Measurements from ENCODE around the gene TSEN34.

DNA sequence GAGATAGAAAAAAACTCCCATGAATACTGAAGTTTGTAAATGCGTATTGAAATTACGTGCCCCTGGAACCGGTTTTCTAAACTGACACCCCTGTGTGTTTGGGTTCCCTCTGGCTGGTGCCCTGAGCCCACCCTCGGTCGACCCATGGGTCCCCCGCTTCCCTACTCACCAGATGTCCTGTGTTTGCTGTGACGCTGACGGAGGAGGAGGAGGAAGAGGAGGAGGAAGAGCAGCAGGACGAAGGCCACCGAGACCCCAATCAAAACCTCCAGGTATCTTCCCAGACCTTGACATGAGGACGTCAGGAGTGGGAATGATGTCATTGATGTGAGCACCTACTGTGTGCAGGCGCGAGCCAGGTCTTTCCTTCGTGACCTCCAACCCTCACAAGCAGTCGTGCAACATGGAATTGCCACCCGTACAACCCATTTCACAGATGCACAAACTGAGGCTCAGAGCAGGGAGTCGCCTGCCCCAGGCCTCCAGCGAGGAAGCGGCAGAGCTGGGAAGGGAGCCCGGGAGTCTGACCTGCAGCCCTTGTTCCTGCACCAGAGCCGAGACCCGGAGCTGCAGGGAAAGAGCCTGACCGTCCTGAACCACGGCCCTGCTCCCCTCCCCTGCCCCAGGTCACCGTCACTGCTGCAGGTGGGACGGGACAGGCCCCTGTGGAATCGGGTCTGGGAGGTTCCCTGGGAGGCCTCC is 28.0 kb downstream of the TSEN34 start:
- no peak for TF ChIP-seq EZH2phosphoT487 (conservative IDR thresholded peaks at IDR 0.05; ENCODE audit: low read length)
- TF ChIP-seq, protein P1, sequence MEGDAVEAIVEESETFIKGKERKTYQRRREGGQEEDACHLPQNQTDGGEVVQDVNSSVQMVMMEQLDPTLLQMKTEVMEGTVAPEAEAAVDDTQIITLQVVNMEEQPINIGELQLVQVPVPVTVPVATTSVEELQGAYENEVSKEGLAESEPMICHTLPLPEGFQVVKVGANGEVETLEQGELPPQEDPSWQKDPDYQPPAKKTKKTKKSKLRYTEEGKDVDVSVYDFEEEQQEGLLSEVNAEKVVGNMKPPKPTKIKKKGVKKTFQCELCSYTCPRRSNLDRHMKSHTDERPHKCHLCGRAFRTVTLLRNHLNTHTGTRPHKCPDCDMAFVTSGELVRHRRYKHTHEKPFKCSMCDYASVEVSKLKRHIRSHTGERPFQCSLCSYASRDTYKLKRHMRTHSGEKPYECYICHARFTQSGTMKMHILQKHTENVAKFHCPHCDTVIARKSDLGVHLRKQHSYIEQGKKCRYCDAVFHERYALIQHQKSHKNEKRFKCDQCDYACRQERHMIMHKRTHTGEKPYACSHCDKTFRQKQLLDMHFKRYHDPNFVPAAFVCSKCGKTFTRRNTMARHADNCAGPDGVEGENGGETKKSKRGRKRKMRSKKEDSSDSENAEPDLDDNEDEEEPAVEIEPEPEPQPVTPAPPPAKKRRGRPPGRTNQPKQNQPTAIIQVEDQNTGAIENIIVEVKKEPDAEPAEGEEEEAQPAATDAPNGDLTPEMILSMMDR (IDR thresholded peaks at IDR 0.05; ENCODE audit: insufficient read depth, low read length, poor library complexity, severe bottlenecking) = no peak
